ENCODE data around the gene OR10D3. TPM values are rescaled to one million over a fixed set of nuclear protein-coding genes. Genes with fewer than 3 reads are reported as not detected.
"Not testable (repeated sequence)": the region's sequence is repeated elsewhere in the genome, so short reads cannot be mapped to it uniquely, and the experiment has no call there.

OR10D3 gene
- total and polyA plus RNA-seq, 9 donors = under 0.01 to 0.05 TPM; not detected in 7

DNA sequence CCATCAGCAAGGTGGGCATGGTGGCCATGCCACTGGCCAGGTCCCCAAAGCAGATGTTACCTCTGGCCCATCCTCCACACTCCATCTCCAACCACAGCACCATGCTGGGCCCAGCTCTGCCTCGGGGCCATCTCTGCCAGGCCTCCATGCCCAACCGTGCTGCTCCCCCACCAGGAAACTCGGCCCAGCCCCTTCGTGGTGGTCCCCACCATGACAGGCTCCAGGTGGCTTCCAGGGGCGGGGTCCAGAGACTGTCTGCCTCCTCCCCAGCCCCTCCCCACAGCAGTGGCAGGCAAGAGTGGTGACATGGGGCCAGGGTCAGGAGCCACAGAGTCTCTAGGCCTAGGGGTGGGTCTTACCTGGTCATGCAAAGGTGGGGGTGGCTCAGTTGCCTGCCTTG lies 27.3 kb downstream of the OR10D3 start:
- H3K4me1 ChIP-seq (ENCODE audit: control insufficient read depth, insufficient read depth, low read length) = no peaks in the 10 kb centered on the region
- 91% methylated on average over 4 of the region's 5 CpGs for WGBS (ENCODE audit: insufficient coverage)
- no peak overlapping the region for H3K27ac ChIP-seq (ENCODE audit: low read length)
- no peak overlapping the region for H3K4me3 ChIP-seq (ENCODE audit: low read length)
- no peaks in the 10 kb centered on the region for H3K36me3 ChIP-seq (ENCODE audit: control insufficient read depth, insufficient read depth, low read length)
- H3K27me3 ChIP-seq (ENCODE audit: control insufficient read depth, insufficient read depth, low read length) = no peaks in the 10 kb centered on the region
- DNase-seq = no peak
- H3K9me3 ChIP-seq (replicated peaks; ENCODE audit: control insufficient read depth, low read depth, low read length) = no peaks in the 10 kb centered on the region

GRCh38 chr11:124211321-124211720 lies 28.2 kb downstream of the OR10D3 start:
- no peak overlapping the region for H3K4me3 ChIP-seq (ENCODE audit: low read length)
- no peaks in the 10 kb centered on the region for H3K9me3 ChIP-seq (replicated peaks; ENCODE audit: control insufficient read depth, low read depth, low read length)
- H3K27me3 ChIP-seq (ENCODE audit: control insufficient read depth, insufficient read depth, low read length) = no peaks in the 10 kb centered on the region
- no peak overlapping the region for H3K27ac ChIP-seq (ENCODE audit: low read length)
- H3K4me1 ChIP-seq (ENCODE audit: control insufficient read depth, insufficient read depth, low read length) = no peaks in the 10 kb centered on the region
- no peak for DNase-seq
- no peaks in the 10 kb centered on the region for H3K36me3 ChIP-seq (ENCODE audit: control insufficient read depth, insufficient read depth, low read length)

- no peaks in the 10 kb centered on the region for H3K9me3 ChIP-seq (replicated peaks; ENCODE audit: control insufficient read depth, low read depth, low read length)
- H3K27ac ChIP-seq (ENCODE audit: low read length) = no peak overlapping the region
- H3K4me3 ChIP-seq (ENCODE audit: low read length) = no peak overlapping the region
- DNase-seq = no peak
- no peaks in the 10 kb centered on the region for H3K27me3 ChIP-seq (ENCODE audit: control insufficient read depth, insufficient read depth, low read length)
- H3K36me3 ChIP-seq (ENCODE audit: control insufficient read depth, insufficient read depth, low read length) = no peaks in the 10 kb centered on the region
- no CpG with 5 or more reads among the region's 3 CpGs for WGBS (ENCODE audit: insufficient coverage)
- H3K4me1 ChIP-seq (ENCODE audit: control insufficient read depth, insufficient read depth, low read length) = no peaks in the 10 kb centered on the region
These were observed 30.9 kb downstream of the OR10D3 start for GRCh38 chr11:124214027-124214426.

- Histone ChIP-seq H3K9me3 (replicated peaks; ENCODE audit: control insufficient read depth, low read depth, low read length) (no peaks in the 10 kb centered on the region), H3K4me3 (ENCODE audit: low read length) (no peak overlapping the region)
These were observed 36.0 kb downstream of the OR10D3 start for GRCh38 chr11:124219126-124219525.

GRCh38 chr11:124222407-124222806 lies 39.3 kb downstream of the OR10D3 start:
- H3K27me3 ChIP-seq (ENCODE audit: control insufficient read depth, insufficient read depth, low read length) = no peaks in the 10 kb centered on the region
- no peaks in the 10 kb centered on the region for H3K4me1 ChIP-seq (ENCODE audit: control insufficient read depth, insufficient read depth, low read length)
- WGBS (ENCODE audit: insufficient coverage) = no CpG with 5 or more reads among the region's 2 CpGs
- no peak for DNase-seq
- no peaks in the 10 kb centered on the region for H3K9me3 ChIP-seq (replicated peaks; ENCODE audit: control insufficient read depth, low read depth, low read length)
- H3K4me3 ChIP-seq (ENCODE audit: low read length) = no peak overlapping the region
- H3K27ac ChIP-seq (ENCODE audit: low read length) = no peak overlapping the region
- no peaks in the 10 kb centered on the region for H3K36me3 ChIP-seq (ENCODE audit: control insufficient read depth, insufficient read depth, low read length)

More at GRCh38 chr11:124219126-124219525, 36.0 kb downstream of the OR10D3 start:
- Histone ChIP-seq H3K27ac (ENCODE audit: low read length) (no peak overlapping the region), H3K27me3 (ENCODE audit: control insufficient read depth, insufficient read depth, low read length) (no peaks in the 10 kb centered on the region), H3K36me3 (ENCODE audit: control insufficient read depth, insufficient read depth, low read length) (no peaks in the 10 kb centered on the region), H3K4me1 (ENCODE audit: control insufficient read depth, insufficient read depth, low read length) (no peaks in the 10 kb centered on the region)
- no peak for DNase-seq

DNA sequence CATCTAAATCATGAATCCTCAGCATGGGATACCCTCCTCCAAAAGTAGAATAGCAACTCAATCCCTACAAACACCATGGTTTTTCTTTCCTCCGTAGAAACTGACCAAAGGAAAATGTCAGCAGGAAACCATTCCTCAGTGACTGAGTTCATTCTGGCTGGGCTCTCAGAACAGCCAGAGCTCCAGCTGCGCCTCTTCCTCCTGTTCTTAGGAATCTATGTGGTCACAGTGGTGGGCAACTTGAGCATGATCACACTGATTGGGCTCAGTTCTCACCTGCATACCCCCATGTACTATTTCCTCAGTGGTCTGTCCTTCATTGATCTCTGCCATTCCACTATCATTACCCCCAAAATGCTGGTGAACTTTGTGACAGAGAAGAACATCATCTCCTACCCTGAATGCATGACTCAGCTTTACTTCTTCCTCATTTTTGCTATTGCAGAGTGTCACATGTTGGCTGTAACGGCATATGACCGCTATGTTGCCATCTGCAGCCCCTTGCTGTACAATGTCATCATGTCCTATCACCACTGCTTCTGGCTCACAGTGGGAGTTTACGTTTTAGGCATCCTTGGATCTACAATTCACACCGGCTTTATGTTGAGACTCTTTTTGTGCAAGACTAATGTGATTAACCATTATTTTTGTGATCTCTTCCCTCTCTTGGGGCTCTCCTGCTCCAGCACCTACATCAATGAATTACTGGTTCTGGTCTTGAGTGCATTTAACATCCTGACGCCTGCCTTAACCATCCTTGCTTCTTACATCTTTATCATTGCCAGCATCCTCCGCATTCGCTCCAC lies 41.7 kb downstream of the OR10D3 start:
- H3K4me3 ChIP-seq (ENCODE audit: low read length); H3K4me1 ChIP-seq (ENCODE audit: control insufficient read depth, insufficient read depth, low read length); H3K9me3 ChIP-seq (replicated peaks; ENCODE audit: control insufficient read depth, low read depth, low read length); H3K36me3 ChIP-seq (ENCODE audit: control insufficient read depth, insufficient read depth, low read length); H3K27me3 ChIP-seq (ENCODE audit: control insufficient read depth, insufficient read depth, low read length); H3K27ac ChIP-seq (ENCODE audit: low read length): not testable (repeated sequence)
- WGBS (ENCODE audit: insufficient coverage) = 71% methylated on average over 5 of the region's 9 CpGs
- DNase-seq = peak; percentile 42

- no peaks in the 10 kb centered on the region for H3K4me1 ChIP-seq (ENCODE audit: control insufficient read depth, insufficient read depth, low read length)
- no CpG with 5 or more reads among the region's 1 CpG for WGBS (ENCODE audit: insufficient coverage)
These were observed 42.3 kb downstream of the OR10D3 start for GRCh38 chr11:124225471-124225870.

DNA sequence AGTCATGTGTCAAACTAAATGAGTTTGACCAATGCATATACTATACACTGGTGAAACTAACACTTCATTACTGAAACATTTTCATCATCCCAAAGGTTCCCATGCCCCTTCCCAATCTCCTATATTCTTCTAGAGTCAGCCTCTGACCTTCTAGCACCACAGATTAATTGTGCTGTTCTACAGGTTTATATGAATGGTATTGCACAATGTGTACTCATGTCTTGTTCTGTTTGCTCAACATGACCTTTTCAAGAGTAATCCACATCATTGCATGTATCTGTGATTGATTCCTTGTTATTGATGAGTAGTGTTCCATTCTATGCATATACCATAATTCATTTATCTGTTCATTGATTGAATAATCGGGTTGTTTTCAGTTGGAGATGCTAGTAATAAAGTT lies 50.2 kb downstream of the OR10D3 start:
- H3K4me3 ChIP-seq (ENCODE audit: low read length) = no peak overlapping the region
- H3K36me3 ChIP-seq (ENCODE audit: control insufficient read depth, insufficient read depth, low read length) = no peaks in the 10 kb centered on the region
- WGBS (ENCODE audit: insufficient coverage) = no CpG with 5 or more reads among the region's 1 CpG
- H3K9me3 ChIP-seq (replicated peaks; ENCODE audit: control insufficient read depth, low read depth, low read length) = no peaks in the 10 kb centered on the region
- DNase-seq = no peak
- no peaks in the 10 kb centered on the region for H3K4me1 ChIP-seq (ENCODE audit: control insufficient read depth, insufficient read depth, low read length)
- H3K27ac ChIP-seq (ENCODE audit: low read length) = no peak overlapping the region
- H3K27me3 ChIP-seq (ENCODE audit: control insufficient read depth, insufficient read depth, low read length) = no peaks in the 10 kb centered on the region

More at GRCh38 chr11:124225471-124225870, 42.3 kb downstream of the OR10D3 start:
- Histone ChIP-seq H3K4me3 (ENCODE audit: low read length) (no peak overlapping the region), H3K27ac (ENCODE audit: low read length) (no peak overlapping the region), H3K9me3 (replicated peaks; ENCODE audit: control insufficient read depth, low read depth, low read length) (no peaks in the 10 kb centered on the region), H3K27me3 (ENCODE audit: control insufficient read depth, insufficient read depth, low read length) (no peaks in the 10 kb centered on the region), H3K36me3 (ENCODE audit: control insufficient read depth, insufficient read depth, low read length) (no peaks in the 10 kb centered on the region)
- DNase-seq = no peak

Other genes with a start within 250 kb of the OR10D3 start
- gene OR4D5, start 243.7 kb upstream of the OR10D3 start, total RNA-seq = 0.04 TPM
- not detected for gene OR4D5, start 243.7 kb upstream of the OR10D3 start, polyA plus RNA-seq (ENCODE audit: insufficient read depth in 1 of 8, insufficient read length in 8 of 8, low replicate concordance in 1 of 8)
- not detected for gene OR6T1, start 239.5 kb upstream of the OR10D3 start, total RNA-seq
- not detected for gene OR6T1, start 239.5 kb upstream of the OR10D3 start, polyA plus RNA-seq (ENCODE audit: insufficient read depth in 1 of 8, insufficient read length in 8 of 8, low replicate concordance in 1 of 8)
- not detected for gene OR10S1, start 205.6 kb upstream of the OR10D3 start, total RNA-seq
- gene OR10S1, start 205.6 kb upstream of the OR10D3 start, polyA plus RNA-seq (ENCODE audit: insufficient read depth in 1 of 8, insufficient read length in 8 of 8, low replicate concordance in 1 of 8) = not detected
- not detected for gene OR10G6, start 188.2 kb upstream of the OR10D3 start, total RNA-seq
- gene OR10G6, start 188.2 kb upstream of the OR10D3 start, polyA plus RNA-seq (ENCODE audit: insufficient read depth in 1 of 8, insufficient read length in 8 of 8, low replicate concordance in 1 of 8) = not detected
- 0.04 TPM for gene OR10G4, start 170.3 kb upstream of the OR10D3 start, total RNA-seq
- under 1 TPM in 2 of 8 donors, not detected in 6; 0.04 to 0.31 TPM for gene OR10G4, start 170.3 kb upstream of the OR10D3 start, polyA plus RNA-seq (ENCODE audit: insufficient read depth in 1 of 8, insufficient read length in 8 of 8, low replicate concordance in 1 of 8)
- gene OR10G9, start 160.3 kb upstream of the OR10D3 start, total RNA-seq = not detected
- gene OR10G9, start 160.3 kb upstream of the OR10D3 start, polyA plus RNA-seq (ENCODE audit: insufficient read depth in 1 of 8, insufficient read length in 8 of 8, low replicate concordance in 1 of 8) = not detected
- not detected for gene OR10G8, start 156.5 kb upstream of the OR10D3 start, total RNA-seq
- not detected for gene OR10G8, start 156.5 kb upstream of the OR10D3 start, polyA plus RNA-seq (ENCODE audit: insufficient read depth in 1 of 8, insufficient read length in 8 of 8, low replicate concordance in 1 of 8)
- gene OR10G7, start 142.0 kb upstream of the OR10D3 start, total RNA-seq = not detected
- gene OR10G7, start 142.0 kb upstream of the OR10D3 start, polyA plus RNA-seq (ENCODE audit: insufficient read depth in 1 of 8, insufficient read length in 8 of 8, low replicate concordance in 1 of 8) = not detected
- gene VWA5A, start 67.9 kb upstream of the OR10D3 start, total RNA-seq = 101 TPM
- gene VWA5A, start 67.9 kb upstream of the OR10D3 start, polyA plus RNA-seq (ENCODE audit: insufficient read depth in 1 of 8, insufficient read length in 8 of 8, low replicate concordance in 1 of 8) = 100 to 1,000 TPM in 5 of 8 donors, 10 to 100 TPM in 3; 73.8 to 139 (median 106) TPM
- 0.09 TPM for gene OR8G1, start 57.8 kb downstream of the OR10D3 start, total RNA-seq
- gene OR8G1, start 57.8 kb downstream of the OR10D3 start, polyA plus RNA-seq (ENCODE audit: insufficient read depth in 1 of 8, insufficient read length in 8 of 8, low replicate concordance in 1 of 8) = under 1 TPM in 2 of 8 donors, not detected in 6; 0.07 to 0.15 TPM
- gene OR8G5, start 73.0 kb downstream of the OR10D3 start, total RNA-seq = not detected
- gene OR8G5, start 73.0 kb downstream of the OR10D3 start, polyA plus RNA-seq (ENCODE audit: insufficient read depth in 1 of 8, insufficient read length in 8 of 8, low replicate concordance in 1 of 8) = under 1 TPM in 4 of 8 donors, not detected in 4; 0.11 to 0.34 (median 0.21) TPM
- not detected for gene OR8D1, start 130.6 kb downstream of the OR10D3 start, total RNA-seq
- gene OR8D1, start 130.6 kb downstream of the OR10D3 start, polyA plus RNA-seq (ENCODE audit: insufficient read depth in 1 of 8, insufficient read length in 8 of 8, low replicate concordance in 1 of 8) = under 1 TPM in 4 of 8 donors, not detected in 4; 0.01 to 0.05 (median 0.03) TPM
- gene OR8D2, start 136.9 kb downstream of the OR10D3 start, total RNA-seq = not detected
- gene OR8D2, start 136.9 kb downstream of the OR10D3 start, polyA plus RNA-seq (ENCODE audit: insufficient read depth in 1 of 8, insufficient read length in 8 of 8, low replicate concordance in 1 of 8) = not detected
- gene OR8B2, start 201.2 kb downstream of the OR10D3 start, total RNA-seq = not detected
- gene OR8B2, start 201.2 kb downstream of the OR10D3 start, polyA plus RNA-seq (ENCODE audit: insufficient read depth in 1 of 8, insufficient read length in 8 of 8, low replicate concordance in 1 of 8) = under 1 TPM in 1 of 8 donors, not detected in 7; 0.18 TPM
- gene OR8B3, start 215.7 kb downstream of the OR10D3 start, total RNA-seq = not detected
- gene OR8B3, start 215.7 kb downstream of the OR10D3 start, polyA plus RNA-seq (ENCODE audit: insufficient read depth in 1 of 8, insufficient read length in 8 of 8, low replicate concordance in 1 of 8) = not detected
- gene OR8B4, start 241.5 kb downstream of the OR10D3 start, total RNA-seq = not detected
- gene OR8B4, start 241.5 kb downstream of the OR10D3 start, polyA plus RNA-seq (ENCODE audit: insufficient read depth in 1 of 8, insufficient read length in 8 of 8, low replicate concordance in 1 of 8) = not detected

Data from muscle of leg (tissue), 11 donors.